HEK293 (cell line): ENCODE data around the gene ZNF48.

Source experiments
- CTCF ChIA-PET: fragments of 350-600 bp; formaldehyde crosslinking; extraction: SDS; loops from one replicate; lab custom pipeline; 2021; ENCODE audit warnings: antibody characterized with exemption; lab: Yijun Ruan, JAX
- POLR2A ChIA-PET: fragments of 300-600 bp; formaldehyde crosslinking; extraction: SDS; loops from one replicate; lab custom pipeline; 2020; ENCODE audit warnings: antibody characterized with exemption, inconsistent platforms; lab: Yijun Ruan, JAX
- H3K27ac ChIP-seq: fragments of 200-500 bp; sonication (Bioruptor generic); 2 replicates; pipeline ENCODE4 v1.5.1; 2014; ENCODE audit warnings: low read depth, low read length, control low read depth, inconsistent platforms; ENCODE audit errors: extremely low read depth
- H3K36me3 ChIP-seq, 2 experiments: fragments of 200-500 bp in 1 of 2; sonication (Bioruptor generic) in 1 of 2; 1 replicate in 1 of 2; 2 replicates in 1 of 2; pipeline ENCODE4 v1.5.1; 2014 to 2017; ENCODE audit warnings: inconsistent platforms in 2 of 2, low read length in 2 of 2; ENCODE audit not compliant: control insufficient read depth in 2 of 2, insufficient read depth in 1 of 2
- H3K4me1 ChIP-seq: fragments of 200-500 bp; sonication (Bioruptor generic); 2 replicates; pipeline ENCODE4 v1.5.1; 2014; ENCODE audit warnings: mild to moderate bottlenecking, low read length, inconsistent platforms; ENCODE audit not compliant: control insufficient read depth, insufficient read depth
- H3K4me3 ChIP-seq: 2 replicates; pipeline ENCODE4 v1.5.1; 2011; ENCODE audit warnings: low read depth, mild to moderate bottlenecking, control low read depth, low read length, moderate library complexity
- H3K9me3 ChIP-seq: fragments of 200-500 bp; sonication (Bioruptor generic); 2 replicates; pipeline ENCODE4 v1.5.1; 2014; ENCODE audit warnings: low read depth, low read length, inconsistent platforms; ENCODE audit not compliant: control insufficient read depth, insufficient read depth
- EGR2 ChIP-seq: fragments of 450-650 bp; formaldehyde crosslinking; IDR thresholded peaks from 2 replicates; pipeline ENCODE4 v1.5.1; 2016; ENCODE audit warnings: low read depth, missing biosample characterization, missing genetic modification characterization
- GLI4 ChIP-seq: fragments of 450-650 bp; formaldehyde crosslinking; IDR thresholded peaks from 2 replicates; pipeline ENCODE4 v1.5.1; 2016; ENCODE audit warnings: missing biosample characterization, missing genetic modification characterization
- KLF16 ChIP-seq: fragments of 450-650 bp; formaldehyde crosslinking; IDR thresholded peaks from 2 replicates; pipeline ENCODE4 v1.5.1; 2017; ENCODE audit warnings: missing biosample characterization, missing genetic modification characterization
- KLF7 ChIP-seq: fragments of 450-650 bp; formaldehyde crosslinking; IDR thresholded peaks from 2 replicates; pipeline ENCODE4 v1.5.1; 2016; ENCODE audit warnings: missing biosample characterization, missing genetic modification characterization, borderline replicate concordance
- PATZ1 ChIP-seq: fragments of 450-650 bp; formaldehyde crosslinking; IDR thresholded peaks from 2 replicates; pipeline ENCODE4 v1.5.1; 2016; ENCODE audit warnings: missing biosample characterization, missing genetic modification characterization
- SP7 ChIP-seq: fragments of 450-650 bp; formaldehyde crosslinking; IDR thresholded peaks from 2 replicates; pipeline ENCODE4 v1.5.1; 2016; ENCODE audit warnings: missing biosample characterization, missing genetic modification characterization
- ZBTB20 ChIP-seq: fragments of 450-650 bp; formaldehyde crosslinking; IDR thresholded peaks from 2 replicates; pipeline ENCODE4 v1.5.1; 2016; ENCODE audit warnings: missing biosample characterization, missing genetic modification characterization
- ZBTB48 ChIP-seq: fragments of 450-650 bp; formaldehyde crosslinking; IDR thresholded peaks from 2 replicates; pipeline ENCODE4 v1.5.1; 2016; ENCODE audit warnings: missing biosample characterization, missing genetic modification characterization
- ZFHX2 ChIP-seq: fragments of 450-650 bp; formaldehyde crosslinking; conservative IDR thresholded peaks from 2 replicates; pipeline ENCODE4 v1.5.1; 2016; ENCODE audit warnings: missing biosample characterization, missing genetic modification characterization
- ZNF148 ChIP-seq: fragments of 450-650 bp; formaldehyde crosslinking; IDR thresholded peaks from 2 replicates; pipeline ENCODE4 v1.5.0; 2017; ENCODE audit warnings: missing biosample characterization, missing genetic modification characterization, borderline replicate concordance
- ZNF335 ChIP-seq: fragments of 450-650 bp; formaldehyde crosslinking; conservative IDR thresholded peaks from 2 replicates; pipeline ENCODE4 v1.5.1; 2016; ENCODE audit warnings: missing biosample characterization, missing genetic modification characterization
- ZNF394 ChIP-seq: fragments of 450-650 bp; formaldehyde crosslinking; IDR thresholded peaks from 2 replicates; pipeline ENCODE4 v1.5.1; 2016; ENCODE audit warnings: missing biosample characterization, missing genetic modification characterization, mild to moderate bottlenecking, moderate library complexity, borderline replicate concordance
- ZNF398 ChIP-seq: fragments of 450-650 bp; formaldehyde crosslinking; IDR thresholded peaks from 2 replicates; pipeline ENCODE4 v1.5.1; 2017; ENCODE audit warnings: missing biosample characterization, missing genetic modification characterization
- ZNF488 ChIP-seq: fragments of 450-650 bp; formaldehyde crosslinking; IDR thresholded peaks from 2 replicates; pipeline ENCODE4 v1.5.1; 2016; ENCODE audit warnings: missing biosample characterization, missing genetic modification characterization
- ZNF600 ChIP-seq: fragments of 450-650 bp; formaldehyde crosslinking; IDR thresholded peaks from 2 replicates; pipeline ENCODE4 v1.5.1; 2016; ENCODE audit warnings: missing biosample characterization, missing genetic modification characterization
- ZNF623 ChIP-seq: fragments of 450-650 bp; formaldehyde crosslinking; IDR thresholded peaks from 2 replicates; pipeline ENCODE4 v1.5.1; 2016; ENCODE audit warnings: missing biosample characterization, missing genetic modification characterization
- ZNF670 ChIP-seq: fragments of 450-650 bp; formaldehyde crosslinking; IDR thresholded peaks from 2 replicates; pipeline ENCODE4 v1.5.1; 2016; ENCODE audit warnings: missing biosample characterization, missing genetic modification characterization, low read depth
- ZNF692 ChIP-seq: fragments of 450-650 bp; formaldehyde crosslinking; IDR thresholded peaks from 2 replicates; pipeline ENCODE4 v1.5.1; 2016; ENCODE audit warnings: missing biosample characterization, missing genetic modification characterization
- ZNF830 ChIP-seq: fragments of 450-650 bp; IDR thresholded peaks from 2 replicates; pipeline ENCODE4 v1.5.0; 2018; ENCODE audit warnings: missing biosample characterization, missing genetic modification characterization, low read depth, mild to moderate bottlenecking, moderate library complexity
- ZNF843 ChIP-seq: fragments of 450-650 bp; formaldehyde crosslinking; IDR thresholded peaks from 2 replicates; pipeline ENCODE4 v1.5.1; 2016; ENCODE audit warnings: missing biosample characterization, missing genetic modification characterization
- ZSCAN16 ChIP-seq: fragments of 450-650 bp; formaldehyde crosslinking; IDR thresholded peaks from 2 replicates; pipeline ENCODE4 v1.5.1; 2016; ENCODE audit warnings: missing biosample characterization, missing genetic modification characterization

Gene ZNF48

GRCh38 chr16:30377050-30377811 is 18.0 kb upstream of the ZNF48 start:
- Histone ChIP-seq H3K4me3 (peak overlapping the region; percentile 68), H3K36me3 (peaks cover 0 to 8% of the 10 kb centered on the region in 2 experiments; a peak in 1 of 3 replicates), H3K27ac (peak overlapping the region; percentile 97), H3K4me1 (no peaks in the 10 kb centered on the region), H3K9me3 (no peaks in the 10 kb centered on the region)
- TF ChIP-seq ZNF394 = peak; percentile 58; the same call in 1 of the 2 replicates
- peak; percentile 12; the same call in 1 of the 2 replicates for TF ChIP-seq KLF16 (tag by site-specific recombination)
- TF ChIP-seq PATZ1 (tag by site-specific recombination) = peak; percentile 85; the same call in 1 of the 2 replicates
- TF ChIP-seq ZNF623 (tag by site-specific recombination) = peak; percentile 49
- TF ChIP-seq ZNF398 (tag by site-specific recombination) = peak; percentile 81
- no peak for TF ChIP-seq ZNF830 (tag by site-specific recombination)
- TF ChIP-seq ZNF335 = peak; percentile 16; the same call in 1 of the 2 replicates
- TF ChIP-seq ZNF488 (tag by site-specific recombination) = no peak
- peak; percentile 81 for TF ChIP-seq ZBTB48
- 0 out of 2 replicates have a peak, but pooled peaks have one; percentile 44 for TF ChIP-seq SP7 (tag by site-specific recombination)
- peak; percentile 92 for TF ChIP-seq ZFHX2 (tag by site-specific recombination)
- TF ChIP-seq ZNF692 (tag by site-specific recombination) = peak; percentile 8; the same call in 1 of the 2 replicates
- peak; percentile 55; the same call in 1 of the 2 replicates for TF ChIP-seq ZNF148 (tag by site-specific recombination)
- TF ChIP-seq EGR2 (tag by site-specific recombination) = peak; percentile 89
- TF ChIP-seq ZBTB20 (tag by site-specific recombination) = peak; percentile 41; the same call in 1 of the 2 replicates
- 0 out of 2 replicates have a peak, but pooled peaks have one; percentile 1 for TF ChIP-seq ZNF843
- no peak for TF ChIP-seq ZSCAN16 (tag by site-specific recombination)
- TF ChIP-seq GLI4 (tag by site-specific recombination) = 0 out of 2 replicates have a peak, but pooled peaks have one; percentile 59
- no peak for TF ChIP-seq ZNF670 (tag by site-specific recombination)
- no peak; the same call in 1 of the 2 replicates for TF ChIP-seq KLF7
- 0 out of 2 replicates have a peak, but pooled peaks have one; percentile 31 for TF ChIP-seq ZNF600 (tag by site-specific recombination)
- ChIA-PET CTCF (interaction anchor here (0.6 to 1.5 kb wide), 7 partner anchors 8 to 265 kb away, joined by 3 to 5 read pairs (median 3); partner anchors contain the start of gene ZNF48), POLR2A (interaction anchor here (0.6 to 3.2 kb wide), 9 partner anchors 8 to 404 kb away, joined by 3 to 19 read pairs (median 3); partner anchors contain the start of genes DCTPP1, TAOK2, ZNF48 and ZNF689)
